ENCODE results near the gene FBXL5.

- TF ChIP-seq CTCF (conservative IDR thresholded peaks at IDR 0.05 in 1 of 2, IDR thresholded peaks at IDR 0.05 in 1 of 2; ENCODE audit: low read depth in 1 of 2, low read length in 2 of 2): no peak
- no peak for TF ChIP-seq EZH2 (IDR thresholded peaks at IDR 0.05; ENCODE audit: low read length, missing control alignments)
These were observed 91.3 kb downstream of the FBXL5 start for GRCh38 chr4:15563871-15564270.

All from fibroblast of lung (primary cell).